ENCODE measurements around the gene NR3C2. TPM values are rescaled to one million over a fixed set of nuclear protein-coding genes. Genes with fewer than 3 reads are reported as not detected.

The NR3C2 gene
- total and polyA plus RNA-seq, 2 experiments from 2014 or later = 1.2 to 3.0 TPM

DNA sequence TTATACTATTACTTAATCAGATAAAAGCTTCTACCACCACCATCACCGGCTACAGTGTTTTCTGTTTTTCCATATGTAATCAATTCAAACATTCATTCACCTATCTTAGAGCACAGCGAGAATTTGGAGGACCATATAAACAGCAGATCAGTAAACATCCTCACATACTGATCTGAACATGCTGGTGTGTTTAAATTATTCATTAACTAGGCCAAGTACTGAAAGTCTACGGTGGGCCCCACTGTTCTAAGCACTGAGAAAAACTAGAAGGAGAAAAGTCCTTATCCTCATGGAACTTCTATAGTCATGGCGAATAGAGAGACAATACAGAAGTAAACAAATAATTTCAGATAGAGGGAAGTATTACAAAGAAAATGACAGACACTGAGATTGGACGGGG, 176.6 kb downstream of the NR3C2 start:
- ATAC-seq (no peak), DNase-seq (ENCODE audit: low spot score) (no peak)
- H3K27me3 Mint-ChIP-seq (ENCODE audit: insufficient read depth, low read depth, poor library complexity) = peaks cover 3% of the 10 kb centered on the region
- no peak overlapping the region for H3K27ac Mint-ChIP-seq
- no peak overlapping the region for H3K4me3 Mint-ChIP-seq
- H3K27me3 ChIP-seq (ENCODE audit: insufficient read depth) = no peaks in the 10 kb centered on the region
- no peak overlapping the region for H2AFZ ChIP-seq
- H3K79me2 ChIP-seq (replicated peaks; ENCODE audit: insufficient read depth) = no peaks in the 10 kb centered on the region
- H3K9me2 ChIP-seq (ENCODE audit: insufficient read depth) = no peaks in the 10 kb centered on the region
- no peaks in the 10 kb centered on the region for H3K36me3 Mint-ChIP-seq (ENCODE audit: low read depth)
- no peaks in the 10 kb centered on the region for H4K20me1 ChIP-seq (replicated peaks; ENCODE audit: insufficient read depth)
- H3K9me3 Mint-ChIP-seq = no peaks in the 10 kb centered on the region; the same call in 2 of the 3 replicates
- H3K36me3 ChIP-seq (ENCODE audit: insufficient read depth) = no peaks in the 10 kb centered on the region
- TF ChIP-seq, protein P1, sequence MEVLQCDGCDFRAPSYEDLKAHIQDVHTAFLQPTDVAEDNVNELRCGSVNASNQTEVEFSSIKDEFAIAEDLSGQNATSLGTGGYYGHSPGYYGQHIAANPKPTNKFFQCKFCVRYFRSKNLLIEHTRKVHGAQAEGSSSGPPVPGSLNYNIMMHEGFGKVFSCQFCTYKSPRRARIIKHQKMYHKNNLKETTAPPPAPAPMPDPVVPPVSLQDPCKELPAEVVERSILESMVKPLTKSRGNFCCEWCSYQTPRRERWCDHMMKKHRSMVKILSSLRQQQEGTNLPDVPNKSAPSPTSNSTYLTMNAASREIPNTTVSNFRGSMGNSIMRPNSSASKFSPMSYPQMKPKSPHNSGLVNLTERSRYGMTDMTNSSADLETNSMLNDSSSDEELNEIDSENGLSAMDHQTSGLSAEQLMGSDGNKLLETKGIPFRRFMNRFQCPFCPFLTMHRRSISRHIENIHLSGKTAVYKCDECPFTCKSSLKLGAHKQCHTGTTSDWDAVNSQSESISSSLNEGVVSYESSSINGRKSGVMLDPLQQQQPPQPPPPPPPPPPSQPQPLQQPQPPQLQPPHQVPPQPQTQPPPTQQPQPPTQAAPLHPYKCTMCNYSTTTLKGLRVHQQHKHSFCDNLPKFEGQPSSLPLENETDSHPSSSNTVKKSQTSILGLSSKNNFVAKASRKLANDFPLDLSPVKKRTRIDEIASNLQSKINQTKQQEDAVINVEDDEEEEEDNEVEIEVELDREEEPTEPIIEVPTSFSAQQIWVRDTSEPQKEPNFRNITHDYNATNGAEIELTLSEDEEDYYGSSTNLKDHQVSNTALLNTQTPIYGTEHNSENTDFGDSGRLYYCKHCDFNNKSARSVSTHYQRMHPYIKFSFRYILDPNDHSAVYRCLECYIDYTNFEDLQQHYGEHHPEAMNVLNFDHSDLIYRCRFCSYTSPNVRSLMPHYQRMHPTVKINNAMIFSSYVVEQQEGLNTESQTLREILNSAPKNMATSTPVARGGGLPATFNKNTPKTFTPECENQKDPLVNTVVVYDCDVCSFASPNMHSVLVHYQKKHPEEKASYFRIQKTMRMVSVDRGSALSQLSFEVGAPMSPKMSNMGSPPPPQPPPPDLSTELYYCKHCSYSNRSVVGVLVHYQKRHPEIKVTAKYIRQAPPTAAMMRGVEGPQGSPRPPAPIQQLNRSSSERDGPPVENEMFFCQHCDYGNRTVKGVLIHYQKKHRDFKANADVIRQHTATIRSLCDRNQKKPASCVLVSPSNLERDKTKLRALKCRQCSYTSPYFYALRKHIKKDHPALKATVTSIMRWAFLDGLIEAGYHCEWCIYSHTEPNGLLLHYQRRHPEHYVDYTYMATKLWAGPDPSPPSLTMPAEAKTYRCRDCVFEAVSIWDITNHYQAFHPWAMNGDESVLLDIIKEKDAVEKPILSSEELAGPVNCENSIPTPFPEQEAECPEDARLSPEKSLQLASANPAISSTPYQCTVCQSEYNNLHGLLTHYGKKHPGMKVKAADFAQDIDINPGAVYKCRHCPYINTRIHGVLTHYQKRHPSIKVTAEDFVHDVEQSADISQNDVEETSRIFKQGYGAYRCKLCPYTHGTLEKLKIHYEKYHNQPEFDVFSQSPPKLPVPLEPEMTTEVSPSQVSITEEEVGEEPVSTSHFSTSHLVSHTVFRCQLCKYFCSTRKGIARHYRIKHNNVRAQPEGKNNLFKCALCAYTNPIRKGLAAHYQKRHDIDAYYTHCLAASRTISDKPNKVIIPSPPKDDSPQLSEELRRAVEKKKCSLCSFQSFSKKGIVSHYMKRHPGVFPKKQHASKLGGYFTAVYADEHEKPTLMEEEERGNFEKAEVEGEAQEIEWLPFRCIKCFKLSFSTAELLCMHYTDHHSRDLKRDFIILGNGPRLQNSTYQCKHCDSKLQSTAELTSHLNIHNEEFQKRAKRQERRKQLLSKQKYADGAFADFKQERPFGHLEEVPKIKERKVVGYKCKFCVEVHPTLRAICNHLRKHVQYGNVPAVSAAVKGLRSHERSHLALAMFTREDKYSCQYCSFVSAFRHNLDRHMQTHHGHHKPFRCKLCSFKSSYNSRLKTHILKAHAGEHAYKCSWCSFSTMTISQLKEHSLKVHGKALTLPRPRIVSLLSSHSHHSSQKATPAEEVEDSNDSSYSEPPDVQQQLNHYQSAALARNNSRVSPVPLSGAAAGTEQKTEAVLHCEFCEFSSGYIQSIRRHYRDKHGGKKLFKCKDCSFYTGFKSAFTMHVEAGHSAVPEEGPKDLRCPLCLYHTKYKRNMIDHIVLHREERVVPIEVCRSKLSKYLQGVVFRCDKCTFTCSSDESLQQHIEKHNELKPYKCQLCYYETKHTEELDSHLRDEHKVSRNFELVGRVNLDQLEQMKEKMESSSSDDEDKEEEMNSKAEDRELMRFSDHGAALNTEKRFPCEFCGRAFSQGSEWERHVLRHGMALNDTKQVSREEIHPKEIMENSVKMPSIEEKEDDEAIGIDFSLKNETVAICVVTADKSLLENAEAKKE (CRISPR knock-in tag; IDR thresholded peaks at IDR 0.05) = no peak
- TF ChIP-seq ZNF114 (CRISPR knock-in tag; IDR thresholded peaks at IDR 0.05) (no peak), EZH2phosphoT487 (IDR thresholded peaks at IDR 0.05; ENCODE audit: unreplicated experiment) (no peak), JUNB (IDR thresholded peaks at IDR 0.05; ENCODE audit: unreplicated experiment) (no peak), NANOG (IDR thresholded peaks at IDR 0.05; ENCODE audit: borderline replicate concordance) (no peak), EZH2 (IDR thresholded peaks at IDR 0.05; ENCODE audit: low read depth, unreplicated experiment) (no peak), ZNF331 (CRISPR knock-in tag; IDR thresholded peaks at IDR 0.05; ENCODE audit: low read depth) (no peak), CREB1 (CRISPR knock-in tag; IDR thresholded peaks at IDR 0.05; ENCODE audit: low read depth) (no peak), POLR2AphosphoS5 (IDR thresholded peaks at IDR 0.05; ENCODE audit: low read depth) (no peak), STAT1 (IDR thresholded peaks at IDR 0.05; ENCODE audit: unreplicated experiment) (no peak)
- TF ChIP-seq, protein P2, sequence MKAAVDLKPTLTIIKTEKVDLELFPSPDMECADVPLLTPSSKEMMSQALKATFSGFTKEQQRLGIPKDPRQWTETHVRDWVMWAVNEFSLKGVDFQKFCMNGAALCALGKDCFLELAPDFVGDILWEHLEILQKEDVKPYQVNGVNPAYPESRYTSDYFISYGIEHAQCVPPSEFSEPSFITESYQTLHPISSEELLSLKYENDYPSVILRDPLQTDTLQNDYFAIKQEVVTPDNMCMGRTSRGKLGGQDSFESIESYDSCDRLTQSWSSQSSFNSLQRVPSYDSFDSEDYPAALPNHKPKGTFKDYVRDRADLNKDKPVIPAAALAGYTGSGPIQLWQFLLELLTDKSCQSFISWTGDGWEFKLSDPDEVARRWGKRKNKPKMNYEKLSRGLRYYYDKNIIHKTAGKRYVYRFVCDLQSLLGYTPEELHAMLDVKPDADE (IDR thresholded peaks at IDR 0.05) = no peak
- TF ChIP-seq, protein P3, sequence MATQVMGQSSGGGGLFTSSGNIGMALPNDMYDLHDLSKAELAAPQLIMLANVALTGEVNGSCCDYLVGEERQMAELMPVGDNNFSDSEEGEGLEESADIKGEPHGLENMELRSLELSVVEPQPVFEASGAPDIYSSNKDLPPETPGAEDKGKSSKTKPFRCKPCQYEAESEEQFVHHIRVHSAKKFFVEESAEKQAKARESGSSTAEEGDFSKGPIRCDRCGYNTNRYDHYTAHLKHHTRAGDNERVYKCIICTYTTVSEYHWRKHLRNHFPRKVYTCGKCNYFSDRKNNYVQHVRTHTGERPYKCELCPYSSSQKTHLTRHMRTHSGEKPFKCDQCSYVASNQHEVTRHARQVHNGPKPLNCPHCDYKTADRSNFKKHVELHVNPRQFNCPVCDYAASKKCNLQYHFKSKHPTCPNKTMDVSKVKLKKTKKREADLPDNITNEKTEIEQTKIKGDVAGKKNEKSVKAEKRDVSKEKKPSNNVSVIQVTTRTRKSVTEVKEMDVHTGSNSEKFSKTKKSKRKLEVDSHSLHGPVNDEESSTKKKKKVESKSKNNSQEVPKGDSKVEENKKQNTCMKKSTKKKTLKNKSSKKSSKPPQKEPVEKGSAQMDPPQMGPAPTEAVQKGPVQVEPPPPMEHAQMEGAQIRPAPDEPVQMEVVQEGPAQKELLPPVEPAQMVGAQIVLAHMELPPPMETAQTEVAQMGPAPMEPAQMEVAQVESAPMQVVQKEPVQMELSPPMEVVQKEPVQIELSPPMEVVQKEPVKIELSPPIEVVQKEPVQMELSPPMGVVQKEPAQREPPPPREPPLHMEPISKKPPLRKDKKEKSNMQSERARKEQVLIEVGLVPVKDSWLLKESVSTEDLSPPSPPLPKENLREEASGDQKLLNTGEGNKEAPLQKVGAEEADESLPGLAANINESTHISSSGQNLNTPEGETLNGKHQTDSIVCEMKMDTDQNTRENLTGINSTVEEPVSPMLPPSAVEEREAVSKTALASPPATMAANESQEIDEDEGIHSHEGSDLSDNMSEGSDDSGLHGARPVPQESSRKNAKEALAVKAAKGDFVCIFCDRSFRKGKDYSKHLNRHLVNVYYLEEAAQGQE (IDR thresholded peaks at IDR 0.05; ENCODE audit: unreplicated experiment) = no peak
- TF ChIP-seq, protein P4, sequence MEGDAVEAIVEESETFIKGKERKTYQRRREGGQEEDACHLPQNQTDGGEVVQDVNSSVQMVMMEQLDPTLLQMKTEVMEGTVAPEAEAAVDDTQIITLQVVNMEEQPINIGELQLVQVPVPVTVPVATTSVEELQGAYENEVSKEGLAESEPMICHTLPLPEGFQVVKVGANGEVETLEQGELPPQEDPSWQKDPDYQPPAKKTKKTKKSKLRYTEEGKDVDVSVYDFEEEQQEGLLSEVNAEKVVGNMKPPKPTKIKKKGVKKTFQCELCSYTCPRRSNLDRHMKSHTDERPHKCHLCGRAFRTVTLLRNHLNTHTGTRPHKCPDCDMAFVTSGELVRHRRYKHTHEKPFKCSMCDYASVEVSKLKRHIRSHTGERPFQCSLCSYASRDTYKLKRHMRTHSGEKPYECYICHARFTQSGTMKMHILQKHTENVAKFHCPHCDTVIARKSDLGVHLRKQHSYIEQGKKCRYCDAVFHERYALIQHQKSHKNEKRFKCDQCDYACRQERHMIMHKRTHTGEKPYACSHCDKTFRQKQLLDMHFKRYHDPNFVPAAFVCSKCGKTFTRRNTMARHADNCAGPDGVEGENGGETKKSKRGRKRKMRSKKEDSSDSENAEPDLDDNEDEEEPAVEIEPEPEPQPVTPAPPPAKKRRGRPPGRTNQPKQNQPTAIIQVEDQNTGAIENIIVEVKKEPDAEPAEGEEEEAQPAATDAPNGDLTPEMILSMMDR (conservative IDR thresholded peaks at IDR 0.05; ENCODE audit: low read depth in 2 of 2) = no peak
- no peaks in the 10 kb centered on the region for H3F3A ChIP-seq (replicated peaks; ENCODE audit: low read depth)
- no peak overlapping the region for H3K4me2 ChIP-seq
- no peak overlapping the region for H3K27ac ChIP-seq (ENCODE audit: low read depth)
- no peaks in the 10 kb centered on the region for H3K4me1 Mint-ChIP-seq
- no peaks in the 10 kb centered on the region for H3K4me1 ChIP-seq (ENCODE audit: insufficient read depth)
- H3K4me3 ChIP-seq = no peak overlapping the region
